Measurements from ENCODE around the gene PTPRG. TPM values are rescaled to one million over a fixed set of nuclear protein-coding genes. Genes with fewer than 3 reads are reported as not detected.

Gene PTPRG
- total RNA-seq, 2 donors from 2014 or later: 23.9 to 31.6 TPM

GRCh38 chr3:62323241-62323640 lies 761.9 kb downstream of the PTPRG start:
- WGBS, 2 donors: 90 to 100% methylated on average over 1 of the region's 1 CpG
- Histone ChIP-seq H3K4me1 (peaks cover 13% of the 10 kb centered on the region), H3K27ac (no peak overlapping the region), H3K27me3 (no peaks in the 10 kb centered on the region), H3K4me3 (no peak overlapping the region), H3K9me3 (no peaks in the 10 kb centered on the region), H3K36me3 (replicated peaks in 1 of 2; ENCODE audit: insufficient read depth in 1 of 2, low read depth in 2 of 2) (no peaks in the 10 kb centered on the region)
- no peak for TF ChIP-seq POLR2A (IDR thresholded peaks at IDR 0.05)
- TF ChIP-seq, protein P1, sequence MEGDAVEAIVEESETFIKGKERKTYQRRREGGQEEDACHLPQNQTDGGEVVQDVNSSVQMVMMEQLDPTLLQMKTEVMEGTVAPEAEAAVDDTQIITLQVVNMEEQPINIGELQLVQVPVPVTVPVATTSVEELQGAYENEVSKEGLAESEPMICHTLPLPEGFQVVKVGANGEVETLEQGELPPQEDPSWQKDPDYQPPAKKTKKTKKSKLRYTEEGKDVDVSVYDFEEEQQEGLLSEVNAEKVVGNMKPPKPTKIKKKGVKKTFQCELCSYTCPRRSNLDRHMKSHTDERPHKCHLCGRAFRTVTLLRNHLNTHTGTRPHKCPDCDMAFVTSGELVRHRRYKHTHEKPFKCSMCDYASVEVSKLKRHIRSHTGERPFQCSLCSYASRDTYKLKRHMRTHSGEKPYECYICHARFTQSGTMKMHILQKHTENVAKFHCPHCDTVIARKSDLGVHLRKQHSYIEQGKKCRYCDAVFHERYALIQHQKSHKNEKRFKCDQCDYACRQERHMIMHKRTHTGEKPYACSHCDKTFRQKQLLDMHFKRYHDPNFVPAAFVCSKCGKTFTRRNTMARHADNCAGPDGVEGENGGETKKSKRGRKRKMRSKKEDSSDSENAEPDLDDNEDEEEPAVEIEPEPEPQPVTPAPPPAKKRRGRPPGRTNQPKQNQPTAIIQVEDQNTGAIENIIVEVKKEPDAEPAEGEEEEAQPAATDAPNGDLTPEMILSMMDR (IDR thresholded peaks at IDR 0.05): no peak
- intact Hi-C loops (cut with DNase I): no loop called here
- ATAC-seq (no peak), DNase-seq (no peak)

- Histone ChIP-seq H3K4me1 (no peaks in the 10 kb centered on the region), H3K9me3 (no peaks in the 10 kb centered on the region), H3K36me3 (replicated peaks in 1 of 2; ENCODE audit: insufficient read depth in 1 of 2, low read depth in 2 of 2) (no peaks in the 10 kb centered on the region), H3K4me3 (no peak overlapping the region), H3K27me3 (no peaks in the 10 kb centered on the region), H3K27ac (no peak overlapping the region)
- ATAC-seq: no peak
- TF ChIP-seq POLR2A (IDR thresholded peaks at IDR 0.05): no peak
- TF ChIP-seq, protein P1 (IDR thresholded peaks at IDR 0.05): no peak
- no peak for DNase-seq
- 83 to 84% methylated on average over 8 of the region's 8 CpGs for WGBS, 2 donors
- intact Hi-C loops (cut with DNase I): no loop called here
Measured at GRCh38 chr3:62325896-62326295, 764.5 kb downstream of the PTPRG start.

- no peak overlapping the region for H3K27ac ChIP-seq
- no peak for ATAC-seq
- 79 to 81% methylated on average over 5 of the region's 5 CpGs for WGBS, 2 donors
- TF ChIP-seq, protein P1 (IDR thresholded peaks at IDR 0.05): no peak
- no peak for TF ChIP-seq POLR2A (IDR thresholded peaks at IDR 0.05)
- no peaks in the 10 kb centered on the region for H3K4me1 ChIP-seq
- no peaks in the 10 kb centered on the region for H3K36me3 ChIP-seq (replicated peaks in 1 of 2; ENCODE audit: insufficient read depth in 1 of 2, low read depth in 2 of 2)
- no peaks in the 10 kb centered on the region for H3K27me3 ChIP-seq
- no peak overlapping the region for H3K4me3 ChIP-seq
- no peaks in the 10 kb centered on the region for H3K9me3 ChIP-seq
- DNase-seq: no peak
- intact Hi-C loops (cut with DNase I): no loop called here
Measured at GRCh38 chr3:62329971-62330370, 768.6 kb downstream of the PTPRG start.

DNA sequence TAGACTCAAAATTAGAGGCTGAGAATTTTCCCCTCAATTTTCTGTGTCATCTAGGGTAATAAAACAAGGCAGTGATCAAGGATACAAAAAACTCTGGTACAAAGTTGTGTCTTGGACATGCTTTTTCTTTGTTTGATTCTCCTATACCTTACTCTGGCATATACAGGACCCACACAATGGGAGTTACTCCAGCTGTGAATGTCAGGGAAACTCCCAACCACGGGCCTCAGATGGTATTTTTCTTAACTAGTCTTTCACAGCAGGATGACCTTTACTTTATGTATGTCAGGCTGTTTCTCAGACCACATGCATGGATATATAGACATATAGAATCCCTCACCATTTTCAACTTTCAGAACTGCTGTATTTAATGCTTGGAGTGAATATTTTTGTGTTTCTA lies 770.6 kb downstream of the PTPRG start:
- intact Hi-C loops (cut with DNase I): no loop called here

GRCh38 chr3:62332835-62333244 lies 771.5 kb downstream of the PTPRG start:
- WGBS, 2 donors: 47 to 49% methylated on average over 2 of the region's 2 CpGs
- H3K27ac ChIP-seq: no peak overlapping the region
- intact Hi-C loops (cut with DNase I): no loop called here

More for the DNA sequence above, 770.6 kb downstream of the PTPRG start:
- Histone ChIP-seq H3K4me1 (no peaks in the 10 kb centered on the region), H3K4me3 (no peak overlapping the region), H3K27ac (no peak overlapping the region), H3K36me3 (replicated peaks in 1 of 2; ENCODE audit: insufficient read depth in 1 of 2, low read depth in 2 of 2) (no peaks in the 10 kb centered on the region), H3K9me3 (no peaks in the 10 kb centered on the region), H3K27me3 (no peaks in the 10 kb centered on the region)
- ATAC-seq: no peak
- 70 to 76% methylated on average over 1 of the region's 1 CpG for WGBS, 2 donors
- TF ChIP-seq, protein P1 (IDR thresholded peaks at IDR 0.05): no peak
- TF ChIP-seq POLR2A (IDR thresholded peaks at IDR 0.05): no peak
- DNase-seq: no peak

More at GRCh38 chr3:62332835-62333244, 771.5 kb downstream of the PTPRG start:
- TF ChIP-seq, protein P1 (IDR thresholded peaks at IDR 0.05): peak; percentile 7 to 51 (median 46)
- TF ChIP-seq POLR2A (IDR thresholded peaks at IDR 0.05): no peak
- no peaks in the 10 kb centered on the region for H3K36me3 ChIP-seq (replicated peaks in 1 of 2; ENCODE audit: insufficient read depth in 1 of 2, low read depth in 2 of 2)
- H3K9me3 ChIP-seq: no peaks in the 10 kb centered on the region
- ATAC-seq (no peak), DNase-seq (peak in 1 of 4 donors; percentile 6)
- no peaks in the 10 kb centered on the region for H3K27me3 ChIP-seq
- no peaks in the 10 kb centered on the region for H3K4me1 ChIP-seq
- no peak overlapping the region for H3K4me3 ChIP-seq

Measured in body of pancreas (tissue), 4 donors.